CD14-positive monocyte (primary cell): ENCODE results near the gene MSI2. TPM values are rescaled to one million over a fixed set of nuclear protein-coding genes. Genes with fewer than 3 reads are reported as not detected.

Experiments used
- DNase-seq, 3 donors: peaks; one replicate each; pipeline ENCODE4 v3.0.0-alpha.2; 2011 to 2022
- H2AFZ ChIP-seq: 2 replicates; pipeline ENCODE4 v1.6.0; 2012; ENCODE audit warnings: mild to moderate bottlenecking, low read depth, low read length, inconsistent platforms; ENCODE audit not compliant: insufficient read depth, poor library complexity, severe bottlenecking
- H3K27ac ChIP-seq, 2 donors: 1 replicate in 1 of 2; 2 replicates in 1 of 2; pipeline ENCODE4 v1.5.1; 2012 to 2013; ENCODE audit warnings: low read length in 2 of 2, control low read depth in 1 of 2, inconsistent platforms in 1 of 2, low read depth in 1 of 2, mild to moderate bottlenecking in 1 of 2
- H3K27me3 ChIP-seq, 2 donors: one replicate each; pipeline versions ENCODE4 v1.6.0 to v1.6.1; 2011 to 2013; ENCODE audit warnings: low read length in 2 of 2; ENCODE audit not compliant: control insufficient read depth in 2 of 2, insufficient read depth in 2 of 2
- H3K36me3 ChIP-seq, 2 donors: replicated peaks in 1 of 2; 1 replicate in 1 of 2; 2 replicates in 1 of 2; pipeline versions ENCODE4 v1.5.1 to v1.6.1; 2012 to 2013; ENCODE audit warnings: low read length in 2 of 2, control low read depth in 1 of 2, inconsistent platforms in 1 of 2, mild to moderate bottlenecking in 1 of 2; ENCODE audit not compliant: insufficient read depth in 2 of 2, control insufficient read depth in 1 of 2
- H3K4me1 ChIP-seq, 2 donors: 1 replicate in 1 of 2; 2 replicates in 1 of 2; pipeline versions ENCODE4 v1.5.1 to v1.6.1; 2012 to 2013; ENCODE audit warnings: low read length in 2 of 2, control low read depth in 1 of 2, inconsistent platforms in 1 of 2, mild to moderate bottlenecking in 1 of 2, moderate library complexity in 1 of 2; ENCODE audit not compliant: insufficient read depth in 2 of 2, control insufficient read depth in 1 of 2
- H3K4me2 ChIP-seq: replicated peaks from 2 replicates; pipeline ENCODE3; 2012; ENCODE audit warnings: low read length, moderate library complexity, mild to moderate bottlenecking; ENCODE audit not compliant: poor library complexity, severe bottlenecking; ENCODE audit errors: extremely low read depth
- H3K4me3 ChIP-seq, 3 experiments: fragments of 200-600 bp in 1 of 3; sonication (generic) in 1 of 3; replicated peaks in 1 of 3; 1 replicate in 2 of 3; 2 replicates in 1 of 3; pipeline ENCODE4 v1.5.1; 2011 to 2013; ENCODE audit warnings: low read length in 3 of 3, mild to moderate bottlenecking in 3 of 3, control low read depth in 2 of 3, low read depth in 2 of 3, inconsistent platforms in 1 of 3, moderate library complexity in 1 of 3
- H3K79me2 ChIP-seq: 2 replicates; pipeline ENCODE4 v1.6.0; 2012; ENCODE audit warnings: mild to moderate bottlenecking, control low read depth, inconsistent platforms, low read length, moderate library complexity; ENCODE audit not compliant: insufficient read depth
- H3K9ac ChIP-seq: 2 replicates; pipeline ENCODE4 v1.6.0; 2017; ENCODE audit warnings: low read length, mild to moderate bottlenecking; ENCODE audit not compliant: insufficient read depth, poor library complexity, severe bottlenecking
- H3K9me3 ChIP-seq, 2 donors: replicated peaks in 1 of 2; 1 replicate in 1 of 2; 2 replicates in 1 of 2; pipeline versions ENCODE4 v1.5.1 to v1.6.1; 2012 to 2013; ENCODE audit warnings: low read length in 2 of 2, control low read depth in 1 of 2; ENCODE audit not compliant: control insufficient read depth in 1 of 2, insufficient read depth in 1 of 2
- H4K20me1 ChIP-seq: 2 replicates; pipeline ENCODE4 v1.6.0; 2012; ENCODE audit warnings: mild to moderate bottlenecking, low read length, control low read depth, moderate library complexity; ENCODE audit not compliant: insufficient read depth
- H3K27ac Mint-ChIP-seq, 7 donors: one replicate each; pipeline ENCODE4 v1.8.0; 2020; ENCODE audit warnings: mild to moderate bottlenecking in 7 of 7, mixed read lengths in 7 of 7, moderate library complexity in 6 of 7, inconsistent platforms in 2 of 7
- H3K27me3 Mint-ChIP-seq, 3 donors: one replicate each; pipeline ENCODE4 v1.8.0; 2021 to 2022; ENCODE audit warnings: low read depth in 3 of 3, mild to moderate bottlenecking in 3 of 3, mixed read lengths in 3 of 3, moderate library complexity in 3 of 3, inconsistent platforms in 1 of 3
- H3K36me3 Mint-ChIP-seq, 2 donors: one replicate each; pipeline ENCODE4 v1.8.0; 2020; ENCODE audit warnings: mixed read lengths in 2 of 2, inconsistent platforms in 1 of 2, mild to moderate bottlenecking in 1 of 2
- H3K4me1 Mint-ChIP-seq: one replicate; pipeline ENCODE4 v1.8.0; 2020; ENCODE audit warnings: mild to moderate bottlenecking, mixed read lengths
- H3K4me3 Mint-ChIP-seq, 2 donors: one replicate each; pipeline ENCODE4 v1.8.0; 2020; ENCODE audit warnings: mild to moderate bottlenecking in 2 of 2, mixed read lengths in 2 of 2, moderate library complexity in 1 of 2
- H3K9me3 Mint-ChIP-seq, 7 donors: one replicate each; pipeline ENCODE4 v1.8.0; 2020 to 2022; ENCODE audit warnings: mixed read lengths in 7 of 7, mild to moderate bottlenecking in 6 of 7, moderate library complexity in 6 of 7, inconsistent platforms in 2 of 7
- CTCF ChIP-seq: fragments of 200-600 bp; IDR thresholded peaks from one replicate; pipeline ENCODE4 v1.8.0; 2022; ENCODE audit warnings: antibody characterized with exemption, mild to moderate bottlenecking
- WGBS: methylation state at CpG from one replicate; pipeline ENCODE4 v1.1.5; 2013; ENCODE audit warnings: missing lambda C conversion rate; ENCODE audit not compliant: insufficient coverage; 5-methylcytosine and 5-hydroxymethylcytosine counted together
- intact Hi-C, 2 donors: fragments of 100-400 bp; cut with micrococcal nuclease; formaldehyde crosslinking; loops; one replicate each; pipeline versions ENCODE4 v1.15.0 to v1.15.1; 2023
- polyA plus RNA-seq, 3 donors: library from polyadenylated mRNA; depleted of rRNA in 1 of 3; unstranded in 2 of 3; stranded (reverse) in 1 of 3; fragments of 300-500 nt in 2 of 3; fragments of >200 nt in 1 of 3; fragmentation: Illumina TruSeq in 2 of 3; gene quantifications; 1 replicate in 2 of 3; 2 replicates in 1 of 3; pipeline ENCODE4 v1.2.3, GENCODE V29; 2012 to 2021

The MSI2 gene
- polyA plus RNA-seq, 3 donors, result 0.20 to 6.6 (median 0.37) TPM

- H2AFZ ChIP-seq, result no peak overlapping the region
- 91% methylated on average over 1 of the region's 4 CpGs for WGBS
- Mint-ChIP-seq H3K4me3 (no peak overlapping the region), H3K4me1 (peaks cover 26% of the 10 kb centered on the region), H3K9me3 (no peaks in the 10 kb centered on the region), H3K36me3 (peaks cover 6 to 7% of the 10 kb centered on the region in 2 donors), H3K27ac (no peak overlapping the region), H3K27me3 (no peaks in the 10 kb centered on the region)
- H3K27ac ChIP-seq, result no peak overlapping the region
- H4K20me1 ChIP-seq, result no peaks in the 10 kb centered on the region
- H3K9me3 ChIP-seq, result no peaks in the 10 kb centered on the region
- DNase-seq, result no peak
- intact Hi-C loops, result no loop called here
- peaks cover 5 to 8% of the 10 kb centered on the region in 2 donors for H3K4me1 ChIP-seq
- H3K4me3 ChIP-seq, result no peak overlapping the region
- no peak for TF ChIP-seq CTCF
- no peak overlapping the region for H3K9ac ChIP-seq
- H3K27me3 ChIP-seq, result no peaks in the 10 kb centered on the region
- H3K36me3 ChIP-seq, result peaks cover 0 to 3% of the 10 kb centered on the region in 2 donors
- no peaks in the 10 kb centered on the region for H3K79me2 ChIP-seq
- H3K4me2 ChIP-seq, result no peak overlapping the region
These were observed 280.0 kb downstream of the MSI2 start for GRCh38 chr17:57536289-57536688.

GRCh38 chr17:57536789-57537523 lies 280.6 kb downstream of the MSI2 start:
- Histone ChIP-seq H3K4me2 (peak overlapping the region; percentile 54), H3K36me3 (peaks cover 0 to 3% of the 10 kb centered on the region in 2 donors), H3K27ac (no peak overlapping the region), H3K27me3 (no peaks in the 10 kb centered on the region), H3K4me3 (peak overlapping the region in 1 of 3 experiments; percentile 28), H3K9me3 (no peaks in the 10 kb centered on the region), H4K20me1 (no peaks in the 10 kb centered on the region), H2AFZ (no peak overlapping the region), H3K79me2 (no peaks in the 10 kb centered on the region), H3K4me1 (peaks cover 9 to 15% of the 10 kb centered on the region in 2 donors), H3K9ac (peak overlapping the region; percentile 23)
- peak overlapping the region; percentile 60 to 76 for H3K4me3 Mint-ChIP-seq
- H3K36me3 Mint-ChIP-seq, result peaks cover 3 to 7% of the 10 kb centered on the region in 2 donors
- H3K9me3 Mint-ChIP-seq, result peaks cover 0 to under 1% (median 0%) of the 10 kb centered on the region in 7 donors
- intact Hi-C loops, result no loop called here
- 80% methylated on average over 3 of the region's 10 CpGs for WGBS
- H3K4me1 Mint-ChIP-seq, result peaks cover 30% of the 10 kb centered on the region
- TF ChIP-seq CTCF, result no peak
- no peak for DNase-seq
- H3K27me3 Mint-ChIP-seq, result no peaks in the 10 kb centered on the region
- no peak overlapping the region for H3K27ac Mint-ChIP-seq
